MV-4-11 (cell line): ENCODE data around the gene RPS17.
"Not testable (repeated sequence)": the region's sequence is repeated elsewhere in the genome, so short reads cannot be mapped to it uniquely, and the experiment has no call there.

Experiments used
- DNase-seq: peaks from one replicate; lab custom pipeline; 2025; lab: John Stamatoyannopoulos, UW

Gene RPS17

DNA sequence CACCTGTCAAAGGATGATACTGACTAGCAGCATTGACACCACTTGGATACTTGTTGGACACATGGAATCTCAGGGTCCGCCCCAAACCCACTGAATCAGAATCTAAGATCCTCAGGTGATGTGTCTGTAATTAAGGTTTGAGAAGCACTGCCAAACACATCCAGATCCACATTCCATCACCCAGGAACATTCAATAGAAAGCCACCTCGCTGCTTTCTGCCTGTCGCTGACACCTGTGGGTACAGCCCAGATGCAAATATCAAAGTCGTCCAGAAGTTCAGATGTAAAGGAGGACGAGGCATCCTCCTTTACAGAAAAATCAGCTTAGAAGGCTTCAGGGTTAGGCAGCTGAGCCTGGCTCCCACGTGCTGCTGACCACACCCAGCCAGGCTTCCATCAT is 5.2 kb upstream of the RPS17 start:
- DNase-seq = no peak

DNA sequence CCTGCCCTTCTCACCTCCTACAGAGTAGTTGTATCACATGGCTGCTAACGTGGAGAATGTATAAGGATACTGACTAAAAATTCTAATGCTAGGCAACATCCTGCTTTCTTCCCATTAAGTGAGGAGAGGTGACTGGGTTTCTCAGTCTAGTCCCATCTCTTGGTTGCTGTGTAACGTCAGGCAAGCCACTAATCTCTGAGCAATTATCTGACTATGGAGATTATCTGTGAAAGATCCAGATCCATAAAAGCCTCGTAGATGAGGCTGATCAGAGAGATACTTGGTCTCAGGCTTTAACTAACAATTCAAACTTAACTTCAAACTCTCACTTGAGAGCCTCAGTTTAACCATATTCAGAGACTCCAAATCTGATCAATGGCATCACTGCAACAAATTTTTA is 4.7 kb upstream of the RPS17 start:
- no peak for DNase-seq

DNA sequence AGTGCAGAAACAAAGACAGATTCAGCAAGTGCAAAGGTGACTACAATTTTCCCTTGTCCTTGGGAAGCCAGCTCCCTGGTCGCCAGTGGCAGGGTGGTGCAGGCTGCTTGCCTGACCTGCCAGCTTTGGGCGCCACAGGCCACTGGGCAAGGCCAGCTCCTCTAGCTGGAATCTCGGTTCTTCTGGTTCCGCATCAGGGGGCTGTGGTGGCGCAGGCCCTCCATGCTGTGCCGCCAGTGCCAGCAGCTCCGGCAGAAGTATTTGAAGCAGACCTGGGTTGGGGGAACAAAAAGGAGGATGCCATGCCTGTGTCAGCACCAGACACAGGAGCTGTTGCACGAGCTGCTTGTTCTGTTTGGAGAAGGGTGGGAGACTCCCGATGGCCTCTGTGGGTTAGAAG is 4.2 kb upstream of the RPS17 start:
- no peak for DNase-seq

DNA sequence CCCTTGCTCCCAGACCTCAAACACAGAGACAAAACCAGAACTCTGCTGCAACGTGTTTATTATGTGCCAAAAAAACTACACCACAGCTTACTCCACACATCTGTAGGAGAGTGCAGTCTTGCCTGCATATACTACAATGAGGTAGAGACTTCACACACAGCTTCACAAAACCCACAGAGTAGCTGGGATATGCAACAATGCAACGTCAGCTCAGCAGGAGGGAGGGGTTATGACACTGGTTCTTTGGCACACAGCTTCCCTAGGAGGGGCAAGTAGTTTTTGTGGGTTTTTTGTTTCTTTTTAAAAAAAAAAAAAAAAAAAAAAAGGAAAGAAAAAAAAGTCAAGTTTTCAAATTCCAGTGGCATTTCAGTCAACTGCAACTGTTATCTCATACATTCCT is 2.9 kb upstream of the RPS17 start:
- DNase-seq = peak; percentile 79

DNA sequence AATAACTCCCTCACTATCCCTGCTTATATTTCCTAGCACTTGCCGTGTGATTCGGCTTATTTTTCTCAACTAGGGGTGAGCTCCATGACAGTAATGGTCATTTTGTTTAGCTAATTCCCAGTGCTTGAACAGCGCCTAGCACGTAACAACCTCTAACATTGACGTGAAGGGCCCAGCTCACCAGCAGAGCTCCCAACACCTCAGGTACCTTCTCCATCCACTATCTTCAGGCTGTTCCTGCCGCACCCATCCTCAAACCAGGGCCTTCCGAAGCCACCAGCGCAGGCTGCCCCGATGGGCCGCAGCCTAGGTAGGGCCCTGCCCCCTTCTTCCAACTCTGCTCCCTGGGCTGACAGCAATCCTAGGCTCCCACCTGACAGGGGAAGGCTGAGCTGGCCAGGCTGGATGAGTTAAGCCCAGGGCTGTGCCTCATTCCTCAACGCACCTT is 751 bp upstream of the RPS17 start:
- no peak for DNase-seq

DNA sequence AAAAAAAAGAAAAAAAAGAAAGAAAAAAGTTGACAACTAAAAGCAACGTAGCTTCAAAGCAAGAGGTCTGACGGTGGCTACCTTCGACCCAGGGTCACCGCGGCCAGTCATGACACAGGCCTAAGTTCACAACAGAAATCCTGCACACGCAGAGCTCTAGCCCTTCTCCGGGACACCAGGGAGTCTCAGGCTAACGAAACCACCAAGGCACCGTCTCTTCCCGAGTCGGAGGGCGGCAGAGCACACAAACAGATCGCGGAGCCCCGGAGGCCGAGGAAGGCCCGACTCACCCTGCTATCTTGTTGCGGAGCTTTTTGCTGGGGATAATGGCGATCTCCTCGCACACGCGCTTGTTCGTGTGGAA is 584 bp downstream of the RPS17 start:
- DNase-seq = no peak

DNA sequence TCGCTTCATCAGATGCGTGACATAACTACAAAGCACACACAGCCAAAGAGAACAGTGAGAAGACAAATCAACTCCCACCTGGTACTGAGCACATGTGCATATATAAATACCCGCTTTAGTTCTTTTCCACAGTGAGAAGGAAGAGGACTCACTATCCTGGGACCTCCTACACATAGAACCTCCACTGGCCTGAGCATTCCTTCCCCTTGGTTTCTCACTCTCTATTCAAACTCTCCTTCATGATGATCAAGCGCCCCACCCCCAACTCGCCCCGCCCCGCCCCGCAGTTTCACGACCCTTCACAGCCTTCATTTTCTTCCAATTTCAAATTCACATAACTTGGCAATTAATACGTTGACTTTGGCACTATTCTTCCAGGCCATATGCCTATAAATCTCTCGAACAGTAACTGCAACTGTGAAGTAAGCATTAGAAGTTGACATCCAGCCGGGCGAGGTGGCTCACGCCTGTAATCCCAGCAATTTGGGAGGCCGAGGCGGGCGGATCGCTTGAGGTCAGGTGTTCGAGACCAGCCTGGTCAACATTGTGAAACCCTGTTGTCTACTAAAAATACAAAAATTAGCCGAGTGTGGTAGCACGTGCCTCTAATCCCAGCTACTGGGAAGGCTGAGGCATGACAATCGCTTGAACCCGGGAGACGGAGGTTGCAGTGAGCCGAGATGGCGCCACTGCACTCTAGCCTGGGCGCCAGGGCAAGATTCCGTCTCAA is 1.1 kb downstream of the RPS17 start:
- DNase-seq = no peak

DNA sequence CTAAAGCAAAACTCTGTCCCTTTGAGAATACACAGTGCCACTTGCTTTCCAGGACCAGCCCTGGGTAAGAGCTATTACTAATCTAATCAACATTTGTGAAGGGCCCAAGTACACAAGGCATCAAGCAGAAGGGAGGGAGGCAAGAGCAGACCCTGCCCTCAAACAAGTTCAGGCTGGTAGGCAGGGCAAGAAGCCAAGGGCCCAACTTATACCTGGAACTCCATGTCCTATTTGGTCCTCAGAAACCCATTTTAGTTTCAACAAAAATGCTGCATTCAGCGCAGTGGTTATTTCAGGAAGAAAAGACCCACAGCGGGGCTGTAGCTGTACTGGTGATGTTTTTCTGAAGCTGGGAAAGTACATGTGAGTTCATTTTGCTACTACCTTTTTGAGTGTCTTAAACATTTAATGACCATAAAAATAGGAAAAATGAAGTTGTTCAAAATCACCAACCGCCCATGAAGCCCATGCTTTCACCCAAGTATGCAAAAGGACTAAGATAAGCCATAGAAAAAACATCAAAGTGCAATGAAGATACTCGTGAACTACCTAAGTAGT is 2.8 kb downstream of the RPS17 start:
- DNase-seq = no peak

DNA sequence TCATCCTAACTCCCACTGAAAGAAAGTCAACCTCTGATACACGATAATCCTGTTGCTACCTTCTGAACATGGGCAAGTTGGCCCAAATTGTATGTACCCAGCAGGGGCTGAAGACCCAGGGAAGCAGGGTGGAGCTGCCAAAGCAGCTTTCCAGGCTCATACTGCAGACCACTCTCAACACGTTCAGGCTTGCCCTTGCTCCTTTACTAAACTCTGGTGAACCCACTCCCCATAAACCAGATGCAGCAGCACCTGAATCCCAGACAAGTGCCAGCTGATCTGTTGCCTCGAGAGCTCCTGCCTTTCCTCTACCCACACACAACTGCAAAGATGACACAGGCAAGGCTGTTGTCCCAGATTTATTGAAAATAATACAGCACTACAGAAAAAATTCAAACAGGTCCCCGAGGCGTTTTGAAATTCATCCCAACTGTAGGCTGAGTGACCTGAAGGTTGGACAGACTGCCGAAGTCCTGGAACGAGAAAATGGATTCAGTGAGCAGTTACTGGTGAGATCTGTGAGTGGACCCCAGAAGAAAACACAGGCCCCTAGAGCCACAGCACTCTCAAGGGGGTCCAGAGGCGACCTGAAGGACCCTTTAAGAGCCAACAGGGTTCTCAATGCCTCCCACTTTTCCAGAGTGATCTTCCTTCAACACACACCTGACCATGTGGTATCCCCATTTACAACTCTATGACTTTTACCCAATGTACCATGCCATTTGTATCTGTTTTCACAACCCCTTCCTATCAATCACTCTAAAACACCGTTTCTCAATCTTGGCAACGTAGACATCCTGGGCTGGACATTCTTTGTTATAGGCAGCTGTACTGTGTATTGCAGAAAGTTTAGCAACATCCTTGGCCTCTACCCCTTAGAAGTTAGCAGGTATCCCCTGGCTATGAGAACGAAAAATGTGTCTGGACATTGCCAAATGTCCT is 3.6 kb downstream of the RPS17 start:
- no peak for DNase-seq

DNA sequence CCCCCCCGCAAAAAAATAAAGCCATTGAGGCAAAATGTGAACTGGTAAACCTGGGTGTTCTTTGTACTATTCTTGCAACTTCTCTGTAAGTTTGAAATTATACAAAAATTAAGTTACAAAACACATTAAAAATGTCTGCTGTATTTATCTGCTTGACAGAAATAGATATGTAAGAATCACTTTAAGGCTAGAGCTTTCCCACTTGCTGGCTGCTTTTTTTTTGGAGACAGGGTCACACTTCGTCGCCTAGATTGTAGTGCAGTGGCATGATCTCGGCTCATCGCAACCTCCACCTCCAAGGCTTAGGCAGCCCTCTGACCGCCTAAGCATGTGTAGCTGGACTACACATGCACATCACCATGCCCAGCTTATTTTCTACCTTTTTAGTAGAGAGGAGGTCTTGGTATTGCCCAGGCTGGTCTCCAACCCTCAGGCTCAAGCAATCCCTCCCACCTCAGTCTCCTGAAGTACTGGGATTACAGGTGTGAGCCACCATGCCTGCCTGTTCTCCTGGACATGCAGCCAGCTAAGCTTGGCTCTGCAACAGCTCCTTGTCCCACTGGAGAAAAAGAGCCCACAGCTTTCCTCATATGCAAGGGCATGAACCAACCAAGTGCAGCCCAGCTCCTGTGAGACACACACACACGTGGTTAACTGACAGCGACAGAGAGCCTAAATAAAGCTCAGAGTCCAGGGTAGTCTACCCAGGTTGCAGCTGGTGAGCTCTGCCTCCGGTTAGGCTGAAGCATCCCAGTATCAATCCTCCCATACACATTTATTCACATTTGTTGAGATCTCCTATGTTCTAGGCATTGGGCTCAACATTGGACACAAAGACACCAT is 4.5 kb downstream of the RPS17 start:
- DNase-seq = no peak

DNA sequence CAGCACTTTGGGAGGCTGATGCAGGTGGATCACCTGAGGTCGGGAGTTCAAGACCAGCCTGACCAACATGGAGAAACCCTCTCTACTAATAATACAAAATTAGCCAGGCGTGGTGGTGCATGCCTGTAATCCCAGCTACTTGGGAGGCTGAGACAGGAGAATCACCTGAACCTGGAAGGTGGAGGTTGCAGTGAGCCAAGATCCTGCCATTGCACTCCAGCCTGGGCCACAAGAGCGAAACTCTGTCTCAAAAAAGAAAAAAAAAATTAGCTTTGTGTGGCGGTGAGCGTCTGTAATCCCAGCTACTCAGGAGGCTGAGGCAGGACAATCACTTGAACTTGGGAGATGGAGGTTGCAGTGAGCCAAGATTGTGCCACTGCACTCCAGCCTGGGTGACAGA is 5.1 kb downstream of the RPS17 start:
- DNase-seq = not testable (repeated sequence)

DNA sequence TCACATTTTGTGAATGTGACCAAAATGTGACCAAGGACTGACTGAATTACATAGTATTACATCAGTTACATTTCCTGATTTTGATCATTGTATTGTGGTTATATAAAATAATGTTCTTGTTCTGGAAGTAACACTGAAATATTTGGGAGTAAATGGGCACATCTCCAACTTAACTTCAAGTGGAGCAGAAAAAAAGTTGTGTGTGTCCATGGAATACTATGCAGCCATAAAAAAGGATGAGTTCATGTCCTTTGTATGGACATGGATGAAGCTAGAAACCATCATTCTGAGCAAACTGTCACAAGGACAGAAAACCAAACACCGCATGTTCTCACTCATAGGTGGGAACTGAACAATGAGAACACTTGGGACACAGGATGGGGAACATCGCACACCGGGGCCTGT is 5.8 kb downstream of the RPS17 start:
- DNase-seq = not testable (repeated sequence)

DNA sequence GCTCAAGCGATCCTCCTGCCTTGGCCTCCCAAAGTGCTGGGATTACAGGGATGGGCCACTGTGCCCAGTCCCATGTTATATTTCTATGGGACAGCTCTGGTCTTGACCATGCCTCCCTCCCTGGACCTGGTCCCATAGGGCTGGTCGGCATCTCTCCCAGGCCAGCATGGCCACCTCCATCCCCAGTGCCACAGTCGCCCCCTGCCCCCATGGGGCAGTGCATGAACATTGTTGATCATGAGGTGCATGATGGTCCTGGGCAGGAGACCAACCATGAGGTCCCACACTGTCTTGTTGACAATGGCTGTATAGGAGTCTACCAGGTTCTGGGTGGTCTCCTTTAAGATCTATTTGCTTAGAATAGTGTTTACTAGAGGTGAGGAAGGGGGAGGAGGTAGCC is 6.5 kb downstream of the RPS17 start:
- DNase-seq = no peak

DNA sequence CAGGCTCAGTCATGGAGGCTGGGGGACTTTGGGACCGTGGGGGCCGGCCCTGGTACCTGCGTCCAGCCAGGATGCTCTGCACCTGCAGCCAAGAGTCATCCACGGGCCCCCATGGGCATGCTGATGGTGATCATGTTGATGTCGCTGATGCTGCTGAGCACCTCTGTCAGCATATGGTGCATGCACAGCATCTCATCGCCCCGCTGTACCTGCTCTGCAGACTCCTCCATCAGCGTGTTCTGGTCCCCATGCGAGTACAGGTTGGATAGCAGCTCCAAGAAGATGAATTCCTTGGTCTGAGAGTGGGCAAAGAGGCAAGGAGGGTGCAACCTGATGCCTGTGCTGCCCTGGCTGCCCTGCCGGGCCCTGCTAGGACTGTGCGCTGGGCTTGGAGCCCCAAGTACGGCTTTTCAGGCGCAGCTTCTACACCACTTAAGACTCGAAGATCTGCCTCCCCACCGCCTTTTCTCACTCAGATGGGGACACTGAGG is 7.2 kb downstream of the RPS17 start:
- DNase-seq = no peak

DNA sequence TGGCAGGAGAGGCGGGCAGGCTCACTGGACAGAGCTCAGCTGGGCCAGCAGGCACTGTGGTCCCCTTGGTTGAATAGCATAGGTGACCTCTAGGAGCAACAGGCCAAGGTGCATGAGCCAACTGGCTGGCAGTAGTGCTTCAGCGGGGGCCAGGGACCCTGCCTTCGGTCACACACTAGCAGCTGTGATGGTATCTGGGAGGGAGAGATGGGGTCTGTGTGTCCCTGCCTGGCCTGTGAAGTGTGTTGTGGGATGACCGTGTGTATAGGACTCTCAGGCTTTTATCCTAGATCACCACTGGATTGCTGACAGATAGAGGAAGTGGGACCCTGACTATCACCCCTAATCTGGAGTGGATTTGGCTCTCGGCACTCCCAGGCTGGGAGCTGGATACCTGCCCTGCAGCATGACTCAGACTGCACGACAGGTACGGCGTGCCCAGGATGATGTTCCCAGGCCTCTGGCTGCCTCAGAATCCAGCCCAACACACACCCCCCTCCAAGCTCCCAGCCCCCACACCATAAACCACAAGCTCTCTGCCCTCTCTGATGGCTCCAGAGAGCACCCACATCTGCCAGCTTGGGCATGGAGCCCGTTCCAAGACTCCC is 7.8 kb downstream of the RPS17 start:
- no peak for DNase-seq

DNA sequence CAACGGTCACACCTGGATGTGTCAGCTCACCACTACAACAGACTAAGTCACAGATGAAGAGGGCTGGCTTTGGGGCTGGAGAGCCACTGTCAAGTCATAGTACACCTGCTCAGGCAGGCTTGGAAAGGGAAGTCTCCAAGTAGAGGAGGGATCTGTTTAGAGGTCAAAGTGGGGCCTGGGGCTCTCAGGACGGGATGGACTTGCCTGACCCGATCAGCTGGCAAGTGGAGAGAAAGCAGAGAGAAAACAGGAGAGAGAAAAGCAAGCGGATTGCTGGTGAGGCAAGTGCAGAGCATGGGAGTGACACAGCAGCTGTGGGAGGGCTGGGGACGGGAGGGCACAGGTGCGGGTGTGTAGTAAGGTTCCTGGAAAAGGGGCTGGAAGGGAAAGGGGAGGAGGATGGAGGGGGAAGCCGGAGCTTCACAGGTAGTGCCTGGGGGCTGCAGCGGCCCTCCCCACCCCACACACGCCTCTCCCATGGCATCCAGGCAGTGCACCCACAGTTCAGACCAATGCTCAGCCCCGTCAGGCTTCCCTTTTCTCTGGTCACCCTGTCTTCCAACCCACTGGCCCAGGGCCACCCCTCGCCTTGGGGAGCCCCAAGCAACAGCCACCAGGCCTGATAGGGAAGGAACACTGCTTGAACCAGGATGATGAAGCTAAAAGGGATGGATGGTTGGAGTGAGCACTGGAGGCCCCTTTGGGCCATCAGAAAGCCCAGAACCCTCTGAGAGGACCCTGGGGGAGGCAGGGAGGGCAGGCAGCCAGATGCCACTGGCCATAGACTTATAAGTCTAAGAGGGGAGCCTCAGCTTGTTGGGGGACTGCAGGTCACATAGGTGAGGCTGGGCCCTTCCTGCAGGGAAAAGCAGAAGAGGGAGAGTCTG is 8.5 kb downstream of the RPS17 start:
- no peak for DNase-seq

DNA sequence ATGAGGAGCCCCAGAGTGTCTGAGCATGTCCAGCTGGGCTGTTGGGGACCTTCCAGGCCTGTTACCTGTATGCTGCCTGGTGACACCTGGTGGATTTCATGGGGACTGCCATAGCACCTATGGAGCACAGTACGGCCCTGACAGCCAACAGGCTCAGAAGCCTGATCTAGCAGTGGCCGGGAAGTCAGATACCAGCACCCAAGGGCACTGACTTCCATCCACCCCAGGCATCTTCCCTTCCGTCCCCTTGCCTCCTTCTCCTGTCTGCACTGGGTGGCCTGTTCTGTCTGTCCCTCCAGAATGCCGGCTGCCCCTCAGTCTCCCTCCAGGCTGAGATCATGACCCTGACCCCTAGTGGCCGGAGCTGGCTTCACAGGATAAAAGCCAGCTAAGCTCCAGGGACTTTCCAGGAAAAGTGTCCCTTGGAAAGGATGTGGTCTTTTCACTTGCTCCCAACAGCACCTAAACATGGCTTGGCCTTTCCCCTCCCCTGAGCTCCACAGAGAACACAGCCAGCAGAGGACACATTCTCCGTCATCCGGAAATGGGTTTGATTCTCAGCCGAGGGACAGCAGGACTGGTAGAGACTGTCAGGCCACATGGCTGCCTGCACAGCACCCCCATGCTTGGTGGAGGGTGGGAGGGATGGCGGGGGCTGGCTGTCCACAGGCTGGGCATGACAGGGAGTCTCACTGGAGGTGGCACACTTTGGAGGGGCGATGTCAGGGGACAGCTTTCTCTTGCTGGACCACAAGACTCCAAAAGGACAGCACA is 9.5 kb downstream of the RPS17 start:
- DNase-seq = no peak

DNA sequence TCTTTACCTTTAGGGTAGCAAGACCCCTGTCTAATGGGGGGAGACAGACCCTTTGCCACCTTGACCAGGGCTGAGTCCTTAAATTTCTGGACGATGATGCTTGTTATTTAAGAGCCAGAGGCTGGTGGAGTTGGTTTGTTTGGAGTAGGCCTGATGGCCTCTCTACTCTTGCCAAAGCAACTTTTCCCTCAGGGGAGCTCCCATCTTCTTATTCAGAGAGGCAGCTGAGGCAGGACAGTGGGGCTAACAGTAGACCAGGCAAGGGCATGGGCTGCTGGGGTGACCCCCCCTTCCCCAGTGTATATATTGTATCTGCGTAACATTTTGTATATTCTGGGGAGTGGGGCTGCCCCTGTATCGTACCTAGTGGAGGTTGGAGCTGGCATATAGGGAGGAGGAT is 10.3 kb downstream of the RPS17 start:
- DNase-seq = no peak

DNA sequence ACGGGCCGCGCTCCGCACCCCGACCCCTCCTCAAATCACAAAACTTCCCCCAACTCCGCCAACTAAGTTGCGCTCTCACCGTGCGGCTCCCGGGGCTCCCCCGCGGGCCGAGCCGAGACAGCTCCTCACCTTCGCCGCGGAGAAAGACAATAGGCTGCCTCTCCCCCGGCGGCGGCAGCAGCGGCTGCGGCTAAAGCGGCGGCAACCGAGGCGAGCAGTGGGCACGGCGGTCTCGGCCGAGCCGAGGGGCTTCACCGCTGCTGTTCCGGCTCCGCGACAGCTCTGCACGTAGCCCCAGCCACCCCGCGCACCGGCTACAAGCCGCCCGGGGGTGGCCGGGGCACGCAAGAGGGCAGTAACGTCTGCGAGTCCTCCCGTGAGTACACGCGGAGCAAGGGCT is 26.7 kb downstream of the RPS17 start:
- not testable (repeated sequence) for DNase-seq

DNA sequence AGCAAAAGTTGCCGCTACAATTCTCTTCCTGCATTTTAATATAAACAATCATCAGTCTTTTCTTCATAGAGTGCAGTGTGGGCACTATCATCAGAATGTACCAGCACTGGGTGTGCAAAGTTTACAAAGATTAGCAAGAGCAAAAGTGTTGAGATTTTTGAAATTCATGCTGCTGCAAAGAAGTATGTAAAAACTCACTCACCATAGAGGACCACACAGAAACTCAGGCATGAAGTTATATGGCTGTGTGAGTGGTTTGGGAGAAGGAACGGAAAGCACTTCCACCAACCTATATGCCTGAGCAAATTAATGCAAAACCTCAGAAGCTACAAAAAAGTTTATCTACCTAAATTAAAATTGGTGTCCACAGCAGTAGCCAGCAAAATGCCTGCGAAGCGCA is 32.6 kb downstream of the RPS17 start:
- DNase-seq = not testable (repeated sequence)
